Common myeloid progenitor, CD34-positive (primary cell): ENCODE data around the gene MSMO1.
A peak's percentile ranks its signal among the peaks of the same experiment; 100 is the strongest.

Experiments used
- CTCF ChIA-PET: fragments of 350-600 bp; sonication (Branson Sonifier 250); formaldehyde crosslinking; loops from one replicate; lab custom pipeline; 2021; ENCODE audit warnings: antibody characterized with exemption; lab: Charles Lee
- POLR2A ChIA-PET: fragments of 350-600 bp; sonication (Branson Sonifier 250); formaldehyde crosslinking; loops from one replicate; lab custom pipeline; 2021; ENCODE audit warnings: antibody characterized with exemption; lab: Charles Lee
- DNase-seq, 3 donors: peaks; one replicate each; pipeline versions ENCODE4 v3.0.0 to v3.0.0-alpha.2; 2013
- H3K27ac ChIP-seq, 2 experiments: 1 replicate in 1 of 2; 2 replicates in 1 of 2; pipeline ENCODE4 v1.7.0; 2013; ENCODE audit warnings: inconsistent platforms in 2 of 2, low read length in 2 of 2, mild to moderate bottlenecking in 2 of 2, low read depth in 1 of 2, moderate library complexity in 1 of 2; ENCODE audit not compliant: severe bottlenecking in 2 of 2, insufficient read depth in 1 of 2, poor library complexity in 1 of 2
- H3K27me3 ChIP-seq, 5 experiments: replicated peaks in 2 of 5; 1 replicate in 3 of 5; 2 replicates in 2 of 5; pipeline versions ENCODE4 v1.6.1 to v1.7.0; 2013; ENCODE audit warnings: low read length in 4 of 5, mild to moderate bottlenecking in 2 of 5, moderate library complexity in 2 of 5, inconsistent platforms in 1 of 5; ENCODE audit not compliant: insufficient read depth in 5 of 5, control insufficient read depth in 4 of 5
- H3K36me3 ChIP-seq, 4 experiments: 1 replicate in 2 of 4; 2 replicates in 2 of 4; pipeline versions ENCODE4 v1.6.1 to v1.7.0; 2013; ENCODE audit warnings: low read length in 3 of 4, control low read depth in 1 of 4, mild to moderate bottlenecking in 1 of 4; ENCODE audit not compliant: control insufficient read depth in 4 of 4, insufficient read depth in 4 of 4
- H3K4me1 ChIP-seq, 4 experiments: 1 replicate in 3 of 4; 2 replicates in 1 of 4; pipeline versions ENCODE4 v1.6.1 to v1.7.1; 2013; ENCODE audit warnings: low read length in 3 of 4, mild to moderate bottlenecking in 3 of 4, control low read depth in 1 of 4, inconsistent platforms in 1 of 4, moderate library complexity in 1 of 4; ENCODE audit not compliant: control insufficient read depth in 4 of 4, insufficient read depth in 4 of 4; ENCODE audit errors: control extremely low read depth in 1 of 4
- H3K4me3 ChIP-seq, 7 experiments: 1 replicate in 4 of 7; 2 replicates in 3 of 7; pipeline versions ENCODE4 v1.5.1 to v1.7.0; 2013; ENCODE audit warnings: mild to moderate bottlenecking in 7 of 7, low read length in 6 of 7, moderate library complexity in 6 of 7, inconsistent platforms in 2 of 7, low read depth in 2 of 7, control low read depth in 1 of 7; ENCODE audit not compliant: insufficient read depth in 4 of 7, control insufficient read depth in 1 of 7; ENCODE audit errors: extremely low read depth in 1 of 7
- H3K9me3 ChIP-seq, 5 experiments: 1 replicate in 4 of 5; 2 replicates in 1 of 5; pipeline versions ENCODE4 v1.6.1 to v1.7.1; 2013; ENCODE audit warnings: low read length in 4 of 5, mild to moderate bottlenecking in 2 of 5, inconsistent platforms in 1 of 5, low read depth in 1 of 5, moderate library complexity in 1 of 5; ENCODE audit not compliant: control insufficient read depth in 4 of 5, insufficient read depth in 2 of 5; ENCODE audit errors: control extremely low read depth in 1 of 5
- WGBS: methylation state at CpG from one replicate; pipeline ENCODE4 v1.1.5; 2013; ENCODE audit not compliant: insufficient coverage; 5-methylcytosine and 5-hydroxymethylcytosine counted together

MSMO1 gene

DNA sequence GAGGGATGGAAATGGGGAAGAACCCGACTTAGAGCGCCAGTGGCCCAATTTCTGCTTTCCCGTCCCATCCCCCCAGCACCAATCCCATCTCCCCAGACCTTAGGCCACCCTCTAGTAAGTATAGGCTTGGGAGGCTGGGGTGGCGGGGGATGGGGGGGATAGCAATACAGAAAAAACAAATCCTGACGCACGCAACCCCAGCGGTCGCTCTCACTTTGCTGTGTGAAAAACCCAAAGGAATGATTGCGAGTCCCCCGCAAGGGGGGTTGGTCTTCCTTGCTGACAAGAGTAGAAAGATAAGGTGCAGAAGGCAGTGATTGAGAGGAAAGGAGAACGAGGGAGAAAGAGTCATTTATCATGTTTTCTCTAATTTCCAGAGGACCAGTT is 52.2 kb downstream of the MSMO1 start:
- 85% methylated on average over 6 of the region's 11 CpGs for WGBS
- H3K4me1 ChIP-seq = peaks cover 0 to 9% (median 8%) of the 10 kb centered on the region in 4 experiments
- H3K4me3 ChIP-seq = peak overlapping the region in 1 of 7 experiments; percentile 78
- ChIA-PET POLR2A (no interaction called here), CTCF (interaction anchor here (1.6 to 2.9 kb wide), 2 partner anchors 8 to 24 kb away, joined by 4 to 9 read pairs; no protein-coding TSS in a partner anchor)
- no peak for DNase-seq
- no peaks in the 10 kb centered on the region for H3K36me3 ChIP-seq
- H3K27me3 ChIP-seq = peaks cover 4 to 34% (median 17%) of the 10 kb centered on the region in 5 experiments
- H3K27ac ChIP-seq = no peak overlapping the region
- no peaks in the 10 kb centered on the region for H3K9me3 ChIP-seq

DNA sequence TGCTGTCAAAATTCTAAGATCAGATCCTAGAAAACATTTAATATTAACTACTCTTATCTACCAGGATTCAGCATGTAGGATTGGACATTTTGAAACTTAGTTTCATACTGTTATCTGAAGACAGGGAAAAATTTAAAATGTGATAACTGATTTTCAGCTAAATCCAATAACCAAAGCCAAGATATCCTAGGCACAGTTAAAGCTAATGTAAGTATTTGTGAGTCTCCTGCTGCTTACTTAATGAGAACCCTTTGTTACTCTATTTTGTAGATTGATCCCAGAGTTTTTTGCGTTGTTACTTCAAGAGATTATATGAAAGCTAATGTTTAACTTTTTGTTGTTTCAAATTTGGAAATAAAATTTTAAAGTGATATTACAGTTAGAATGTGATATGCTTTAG is 53.3 kb downstream of the MSMO1 start:
- no peaks in the 10 kb centered on the region for H3K36me3 ChIP-seq
- ChIA-PET CTCF (interaction anchor here (1.0 to 1.6 kb wide), 3 partner anchors 9 to 54 kb away, joined by 3 to 4 read pairs (median 4); no protein-coding TSS in a partner anchor), POLR2A (interaction anchor here (0.6 kb wide), 1 partner anchor 24 kb away, joined by 4 read pairs; no protein-coding TSS in a partner anchor)
- DNase-seq = no peak
- peaks cover 0 to 9% (median 8%) of the 10 kb centered on the region in 4 experiments for H3K4me1 ChIP-seq
- no peak overlapping the region for H3K27ac ChIP-seq
- H3K9me3 ChIP-seq = no peaks in the 10 kb centered on the region
- peaks cover 3 to 34% (median 17%) of the 10 kb centered on the region in 5 experiments for H3K27me3 ChIP-seq
- no CpG with 5 or more reads among the region's 1 CpG for WGBS
- no peak overlapping the region for H3K4me3 ChIP-seq

DNA sequence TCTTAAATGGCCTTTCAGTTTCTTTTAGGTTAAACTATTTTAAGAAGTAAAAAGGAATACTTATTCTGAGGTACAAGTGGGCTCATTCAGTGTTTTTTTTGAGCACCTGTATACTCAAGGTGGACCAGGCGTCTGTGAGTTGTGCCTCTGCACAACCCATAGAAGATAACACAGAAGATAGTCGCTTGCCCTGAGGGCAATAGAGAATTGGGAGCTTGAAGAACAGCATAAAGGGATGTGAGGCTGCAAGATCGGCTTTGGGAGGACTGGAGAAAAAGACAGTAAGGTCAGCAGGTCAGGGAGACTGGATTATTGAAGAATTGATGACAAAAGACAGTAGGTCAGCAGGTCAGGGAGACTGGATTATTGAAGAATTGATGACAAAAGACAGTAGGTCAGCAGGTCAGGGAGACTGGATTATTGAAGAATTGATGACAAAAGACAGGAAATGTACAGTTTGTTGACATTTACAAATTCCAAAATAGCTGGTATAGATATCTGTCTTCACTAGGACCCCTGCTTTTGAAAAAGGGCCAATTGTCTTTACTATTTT is 54.4 kb downstream of the MSMO1 start:
- Histone ChIP-seq H3K36me3 (no peaks in the 10 kb centered on the region), H3K4me1 (peaks cover 0 to 9% (median 8%) of the 10 kb centered on the region in 4 experiments), H3K4me3 (no peak overlapping the region), H3K9me3 (no peaks in the 10 kb centered on the region), H3K27ac (no peak overlapping the region), H3K27me3 (peaks cover 3 to 30% (median 14%) of the 10 kb centered on the region in 5 experiments)
- ChIA-PET CTCF (interaction anchor here (0.6 to 1.5 kb wide), 2 partner anchors 26 to 63 kb away, joined by 3 read pairs; no protein-coding TSS in a partner anchor), POLR2A (no interaction called here)
- 96% methylated on average over 3 of the region's 3 CpGs for WGBS
- DNase-seq = no peak

DNA sequence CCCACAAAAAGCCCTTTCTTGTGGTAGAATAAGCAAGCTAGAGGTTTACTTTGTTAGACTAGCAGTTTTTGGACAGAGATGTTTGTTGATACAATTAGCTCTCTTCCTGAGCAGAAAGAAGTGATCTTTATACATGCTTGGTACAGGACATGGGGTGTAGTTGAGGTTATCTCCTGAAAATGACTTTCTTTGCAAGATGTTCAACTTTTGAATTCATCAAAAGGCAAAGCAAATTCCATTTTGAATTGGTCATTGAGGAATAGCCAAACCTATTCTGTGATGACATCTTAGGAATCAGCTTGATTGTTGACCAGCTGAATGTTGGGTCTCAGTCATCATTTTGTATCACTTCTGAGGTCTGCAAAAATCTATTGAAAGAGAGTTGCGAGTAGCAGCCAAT is 55.2 kb downstream of the MSMO1 start:
- Histone ChIP-seq H3K27me3 (peaks cover 3 to 30% (median 12%) of the 10 kb centered on the region in 5 experiments), H3K36me3 (no peaks in the 10 kb centered on the region), H3K4me3 (no peak overlapping the region), H3K9me3 (no peaks in the 10 kb centered on the region), H3K4me1 (peaks cover 0 to 9% (median 8%) of the 10 kb centered on the region in 4 experiments), H3K27ac (no peak overlapping the region)
- POLR2A ChIA-PET = no interaction called here
- CTCF ChIA-PET = interaction anchor here (1.5 kb wide), 1 partner anchor 27 kb away, joined by 3 read pairs; no protein-coding TSS in a partner anchor
- WGBS = no CpG with 5 or more reads among the region's 1 CpG
- DNase-seq = no peak

DNA sequence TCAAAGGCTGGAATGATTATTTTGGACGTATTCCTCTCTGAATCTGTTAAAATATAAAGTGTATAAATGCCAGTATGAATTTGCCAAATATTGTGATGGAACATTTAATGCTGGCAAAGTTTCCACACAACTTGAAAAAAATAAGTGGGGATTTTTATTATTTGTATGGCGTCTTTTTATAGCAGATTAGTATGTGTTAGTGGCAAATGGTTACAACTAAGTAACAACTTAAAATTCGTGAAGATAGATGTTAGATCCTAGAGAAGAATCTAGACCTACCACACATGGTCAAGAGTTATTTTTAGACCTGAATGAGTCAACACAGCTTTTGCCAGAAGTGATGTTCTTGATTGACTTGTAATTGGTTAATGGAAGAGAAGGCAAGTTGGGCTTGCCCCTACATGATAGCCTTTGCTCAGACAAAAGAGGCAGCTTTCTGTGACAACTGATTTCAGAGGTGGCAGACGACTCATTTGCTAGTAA is 56.2 kb downstream of the MSMO1 start:
- no peak overlapping the region for H3K27ac ChIP-seq

DNA sequence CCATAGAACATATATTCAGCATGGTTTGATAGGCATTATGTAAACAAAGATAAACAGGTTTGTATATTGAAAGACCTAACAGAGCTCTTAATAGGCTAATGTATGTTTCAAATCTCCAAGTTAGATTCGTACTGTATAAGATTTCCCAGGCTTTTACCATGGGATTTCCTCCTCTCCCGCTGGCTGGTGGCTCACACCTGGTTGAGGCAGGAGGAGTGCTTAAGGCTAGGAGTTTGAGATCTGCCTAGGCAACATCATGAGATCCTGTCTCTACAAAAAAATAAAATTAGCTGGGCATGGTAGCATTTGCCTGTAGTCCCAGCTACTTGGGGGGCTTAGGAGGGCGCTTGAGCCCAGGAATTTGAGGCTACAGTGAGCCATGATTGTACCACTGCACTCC is 56.7 kb downstream of the MSMO1 start:
- H3K36me3 ChIP-seq = no peaks in the 10 kb centered on the region
- POLR2A ChIA-PET = no interaction called here
- no peak overlapping the region for H3K27ac ChIP-seq
- H3K9me3 ChIP-seq = no peaks in the 10 kb centered on the region
- H3K27me3 ChIP-seq = peaks cover 0 to 17% (median 4%) of the 10 kb centered on the region in 5 experiments
- no peak for DNase-seq
- CTCF ChIA-PET = interaction anchor here (1.1 to 2.0 kb wide), 4 partner anchors 21 to 254 kb away, joined by 3 to 7 read pairs (median 4); no protein-coding TSS in a partner anchor
- H3K4me3 ChIP-seq = no peak overlapping the region
- H3K4me1 ChIP-seq = peaks cover 0 to 2% (median 2%) of the 10 kb centered on the region in 4 experiments
- 100% methylated on average over 1 of the region's 3 CpGs for WGBS

More for the DNA sequence above, 56.2 kb downstream of the MSMO1 start:
- Histone ChIP-seq H3K4me3 (no peak overlapping the region), H3K27me3 (peaks cover 0 to 20% (median 4%) of the 10 kb centered on the region in 5 experiments), H3K4me1 (peaks cover 0 to 7% (median 5%) of the 10 kb centered on the region in 4 experiments), H3K9me3 (no peaks in the 10 kb centered on the region), H3K36me3 (no peaks in the 10 kb centered on the region)
- ChIA-PET POLR2A (no interaction called here), CTCF (interaction anchor here (1.5 to 2.0 kb wide), 4 partner anchors 21 to 253 kb away, joined by 3 to 7 read pairs (median 4); no protein-coding TSS in a partner anchor)
- no peak for DNase-seq
- WGBS = 92% methylated on average over 2 of the region's 4 CpGs

DNA sequence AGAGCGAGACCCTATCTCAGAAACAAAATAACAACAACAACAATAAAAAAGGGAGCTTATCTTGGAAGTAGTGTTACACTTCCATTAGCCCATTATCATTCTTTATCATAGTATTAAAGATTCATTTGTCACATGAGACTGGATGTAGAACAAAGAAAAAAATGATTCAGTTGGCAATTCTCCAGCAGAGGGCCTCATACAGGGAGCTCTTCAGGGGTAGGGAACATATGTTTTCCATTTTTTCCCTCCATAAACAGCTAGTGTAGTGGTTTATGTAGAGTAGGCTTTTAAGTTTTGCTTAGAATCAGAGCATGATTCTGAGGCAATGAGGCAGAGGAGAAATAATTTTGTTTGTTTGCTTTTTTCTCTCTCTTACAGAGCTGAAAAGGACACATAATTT is 57.1 kb downstream of the MSMO1 start:
- ChIA-PET POLR2A (no interaction called here), CTCF (interaction anchor here (1.1 to 2.0 kb wide), 4 partner anchors 20 to 254 kb away, joined by 3 to 7 read pairs (median 4); no protein-coding TSS in a partner anchor)
- H3K4me1 ChIP-seq = no peaks in the 10 kb centered on the region
- H3K9me3 ChIP-seq = no peaks in the 10 kb centered on the region
- DNase-seq = peak in 1 of 3 donors; percentile 10
- H3K27ac ChIP-seq = no peak overlapping the region
- H3K36me3 ChIP-seq = no peaks in the 10 kb centered on the region
- H3K4me3 ChIP-seq = no peak overlapping the region
- peaks cover 0 to 13% (median 4%) of the 10 kb centered on the region in 5 experiments for H3K27me3 ChIP-seq
- no CpG with 5 or more reads among the region's 1 CpG for WGBS
